ENCODE measurements around the gene ATP13A3. TPM values are rescaled to one million over a fixed set of nuclear protein-coding genes. Genes with fewer than 3 reads are reported as not detected.

ATP13A3 gene
- total and polyA plus RNA-seq, 9 of the 15 experiments (the other 6 are each of a cell fraction or from before 2014, with no cell fraction given), result 16.6 to 135 (median 86.6) TPM

DNA sequence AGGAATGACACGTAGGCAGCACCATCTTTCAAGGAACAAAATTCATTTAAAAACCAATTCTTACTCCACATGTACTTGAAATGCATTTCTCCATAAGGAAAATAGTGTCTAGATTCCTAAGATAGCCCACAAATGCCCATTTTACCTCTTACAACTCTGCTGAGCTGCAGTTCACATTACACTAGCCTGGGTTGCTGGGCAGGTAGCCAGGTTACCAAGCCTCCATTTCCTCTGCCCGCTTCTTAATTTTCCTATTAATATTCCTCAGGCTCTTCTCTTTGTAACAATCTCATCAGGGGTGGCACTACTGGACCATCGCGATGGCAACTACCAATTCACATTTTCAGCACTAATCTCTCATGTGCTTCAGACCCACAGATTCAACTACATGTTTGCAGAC, 10.8 kb downstream of the ATP13A3 start:
- Histone ChIP-seq H3K4me1 (replicated peaks in 1 of 2; ENCODE audit: control insufficient read depth in 2 of 2, insufficient read depth in 2 of 2, low read length in 2 of 2) (peaks cover 0 to 29% of the 10 kb centered on the region in 2 experiments; a peak in 4 of 5 replicates), H3K27me3 (ENCODE audit: control insufficient read depth in 2 of 2, insufficient read depth in 2 of 2, low read length in 2 of 2) (no peaks in the 10 kb centered on the region), H3K36me3 (ENCODE audit: control insufficient read depth, insufficient read depth, low read length) (peaks cover 41% of the 10 kb centered on the region; the same call in 2 of the 3 replicates), H3K4me3 (no peak overlapping the region), H3K9ac (ENCODE audit: insufficient read depth in 1 of 2, low read depth in 2 of 2, low read length in 2 of 2) (no peak overlapping the region), H2AFZ (ENCODE audit: low read depth, low read length) (no peak overlapping the region), H3K27ac (ENCODE audit: extremely low read depth, low read depth, low read length) (no peak overlapping the region), H3K79me2 (ENCODE audit: control insufficient read depth, insufficient read depth, low read length) (peaks cover 98% of the 10 kb centered on the region), H3K9me1 (ENCODE audit: control insufficient read depth, insufficient read depth, low read length) (no peaks in the 10 kb centered on the region), H3K9me3 (replicated peaks; ENCODE audit: control insufficient read depth, insufficient read depth, low read depth, low read length) (no peaks in the 10 kb centered on the region), H4K20me1 (replicated peaks; ENCODE audit: control insufficient read depth, insufficient read depth, low read length) (peaks cover 34% of the 10 kb centered on the region; the same call in 1 of the 2 replicates), H3K4me2 (ENCODE audit: insufficient read depth, low read length) (no peak overlapping the region)
- no TSS peak for BruUV-seq (replicated peaks)
- TF ChIP-seq ZC3H11A (IDR thresholded peaks at IDR 0.05; ENCODE audit: low read depth, low read length), result no peak
- TF ChIP-seq FOXK2 (conservative IDR thresholded peaks at IDR 0.05 in 1 of 2, IDR thresholded peaks at IDR 0.05 in 1 of 2; ENCODE audit: low read depth in 2 of 2), result no peak
- no peak for TF ChIP-seq GTF2E2 (tag; IDR thresholded peaks at IDR 0.05)
- TF ChIP-seq RB1 (IDR thresholded peaks at IDR 0.05; ENCODE audit: low read depth), result no peak
- TF ChIP-seq ELF4 (CRISPR knock-in tag; IDR thresholded peaks at IDR 0.05), result no peak
- TF ChIP-seq ELF2 (CRISPR knock-in tag; IDR thresholded peaks at IDR 0.05), result no peak
- no peak for TF ChIP-seq TRIM24 (IDR thresholded peaks at IDR 0.05)
- no peak for TF ChIP-seq PHB2 (IDR thresholded peaks at IDR 0.05; ENCODE audit: low read depth)
- TF ChIP-seq KAT7 (CRISPR knock-in tag; IDR thresholded peaks at IDR 0.05; ENCODE audit: borderline replicate concordance), result no peak
- POLR2A ChIA-PET, result interaction anchor here (0.7 kb wide), 1 partner anchor 181 kb away, joined by 3 read pairs; no protein-coding TSS in a partner anchor
- WGBS (ENCODE audit: insufficient coverage, low coverage, missing lambda C conversion rate), result 86% methylated on average over 4 of the region's 4 CpGs
- DNase-seq (ENCODE audit: extremely low read depth in 1 of 4, low spot score in 3 of 4) (no peak), FAIRE-seq (no peak), ATAC-seq (no peak)
- CTCF ChIA-PET (ENCODE audit: low intra/inter-chr PET ratio), result interaction anchor here (0.7 kb wide), 1 partner anchor 98 kb away, joined by 3 read pairs; no protein-coding TSS in a partner anchor
- intact Hi-C loops (cut with micrococcal nuclease), result no loop called here
- in situ Hi-C loops (cut with MboI), result no loop called here
